ENCODE data around the gene NUP210. TPM values are rescaled to one million over a fixed set of nuclear protein-coding genes. Genes with fewer than 3 reads are reported as not detected.

Gene NUP210
- total and polyA plus RNA-seq, 2 donors (not counting 3 experiments of a cell fraction or from before 2014, with no cell fraction given): 0.14 to 0.84 TPM

DNA sequence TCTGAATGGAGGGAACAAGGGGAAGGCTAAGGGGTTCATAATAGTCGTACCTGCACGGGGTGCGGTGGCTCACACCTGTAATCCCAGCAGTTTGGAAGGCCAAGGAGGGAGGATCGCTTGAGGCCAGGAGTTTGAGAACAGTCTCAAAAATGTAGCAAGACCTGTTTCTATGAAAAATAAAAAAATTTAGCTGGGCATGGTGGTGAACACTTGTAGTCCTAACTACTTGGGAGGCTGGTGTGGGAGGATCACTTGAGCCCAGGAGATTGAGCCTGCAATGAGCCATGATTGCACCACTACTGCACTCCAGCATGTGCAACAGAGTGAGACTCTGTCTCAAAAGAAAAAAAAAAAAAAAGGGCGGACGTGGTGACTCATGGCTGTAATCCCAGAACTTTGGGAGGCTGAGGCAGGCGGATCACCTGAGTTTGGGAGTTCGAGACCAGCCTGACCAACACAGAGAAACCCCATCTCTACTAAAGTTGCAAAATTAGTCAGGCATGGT lies 42.1 kb upstream of the NUP210 start:
- DNase-seq (ENCODE audit: low read depth, low spot score) (no peak), FAIRE-seq (no peak)
- Histone ChIP-seq H3K27me3 (ENCODE audit: control insufficient read depth in 2 of 2, insufficient read depth in 2 of 2, low read length in 2 of 2) (peaks cover 0 to under 1% of the 10 kb centered on the region in 2 experiments), H3K36me3 (ENCODE audit: control insufficient read depth in 2 of 2, extremely low read depth in 1 of 2, insufficient read depth in 2 of 2, low read length in 2 of 2) (no peaks in the 10 kb centered on the region), H3K27ac (ENCODE audit: insufficient read depth, low read depth, low read length) (no peak overlapping the region), H2AFZ (ENCODE audit: low read depth, low read length) (no peak overlapping the region), H3K4me1 (ENCODE audit: control insufficient read depth, extremely low read depth, insufficient read depth, low read length) (no peaks in the 10 kb centered on the region), H4K20me1 (replicated peaks; ENCODE audit: control insufficient read depth, extremely low read depth, insufficient read depth, low read length) (no peaks in the 10 kb centered on the region), H3K9me3 (replicated peaks; ENCODE audit: control insufficient read depth, insufficient read depth, low read length) (no peaks in the 10 kb centered on the region), H3K4me2 (ENCODE audit: insufficient read depth, low read length) (no peak overlapping the region), H3K9ac (replicated peaks; ENCODE audit: extremely low read depth, insufficient read depth, low read length) (no peak overlapping the region), H3K4me3 (replicated peaks in 1 of 3; ENCODE audit: insufficient read depth in 1 of 3, low read depth in 1 of 3, low read length in 3 of 3) (no peak overlapping the region), H3K79me2 (ENCODE audit: control insufficient read depth, insufficient read depth, low read length) (no peaks in the 10 kb centered on the region), H3K9me1 (replicated peaks; ENCODE audit: control insufficient read depth, extremely low read depth, insufficient read depth, low read length) (no peaks in the 10 kb centered on the region)
- intact Hi-C loops (cut with micrococcal nuclease) (no loop called here), dilution Hi-C loops (cut with MboI; ENCODE audit: extremely low pct_ligation_motif_present, low sequenced_read_pairs) (loop anchor here (25.0 kb wide), 1 partner anchor 375 kb away; no protein-coding TSS in a partner anchor)
- no TSS peak for BruUV-seq (replicated peaks)
- TF ChIP-seq GATA2 (IDR thresholded peaks at IDR 0.05; ENCODE audit: insufficient read depth, insufficient read length, low read depth, low read length) (no peak), MAX (IDR thresholded peaks at IDR 0.05; ENCODE audit: insufficient read depth, insufficient read length) (no peak), EZH2 (IDR thresholded peaks at IDR 0.05; ENCODE audit: borderline replicate concordance, low read depth, low read length, severe bottlenecking) (no peak), CTCF (IDR thresholded peaks at IDR 0.05; ENCODE audit: extremely low read depth in 1 of 2, insufficient read depth in 1 of 2, low read depth in 1 of 2, low read length in 2 of 2) (no peak), JUN (IDR thresholded peaks at IDR 0.05; ENCODE audit: borderline replicate concordance, insufficient read depth, insufficient read length, low read depth) (no peak), POLR2A (IDR thresholded peaks at IDR 0.05; ENCODE audit: low read depth, low read length) (no peak), POLR2AphosphoS5 (IDR thresholded peaks at IDR 0.05; ENCODE audit: insufficient read depth, low read depth, low read length) (no peak), MYC (IDR thresholded peaks at IDR 0.05; ENCODE audit: low read depth, low read length) (no peak), FOS (IDR thresholded peaks at IDR 0.05; ENCODE audit: borderline replicate concordance, insufficient read depth, low read length) (no peak)
- ChIA-PET POLR2A (no interaction called here), CTCF (interaction anchor here (1.3 to 4.8 kb wide), 4 partner anchors 10 to 370 kb away, joined by 3 to 75 read pairs (median 12); no protein-coding TSS in a partner anchor)

Data from endothelial cell of umbilical vein (primary cell).